Esophagus (tissue), 2 donors: ENCODE results near the gene DCLK1. TPM values are rescaled to one million over a fixed set of nuclear protein-coding genes. Genes with fewer than 3 reads are reported as not detected.

Experiments used
- H3K27ac ChIP-seq, 2 donors: one replicate each; pipeline ENCODE4 v1.5.1; 2013; ENCODE audit warnings: low read depth in 2 of 2, mild to moderate bottlenecking in 2 of 2, inconsistent platforms in 1 of 2, low read length in 1 of 2, moderate library complexity in 1 of 2
- H3K27me3 ChIP-seq, 2 donors: one replicate each; pipeline ENCODE4 v1.6.1; 2013; ENCODE audit warnings: low read length in 2 of 2, control low read depth in 1 of 2, mild to moderate bottlenecking in 1 of 2; ENCODE audit not compliant: insufficient read depth in 2 of 2, control insufficient read depth in 1 of 2
- H3K36me3 ChIP-seq, 2 donors: one replicate each; pipeline ENCODE4 v1.6.1; 2013; ENCODE audit warnings: low read length in 1 of 2; ENCODE audit not compliant: control insufficient read depth in 2 of 2, insufficient read depth in 2 of 2
- H3K4me1 ChIP-seq, 2 donors: one replicate each; pipeline ENCODE4 v1.6.1; 2013; ENCODE audit warnings: low read length in 1 of 2; ENCODE audit not compliant: control insufficient read depth in 2 of 2, insufficient read depth in 2 of 2
- H3K4me3 ChIP-seq, 2 donors: one replicate each; pipeline ENCODE4 v1.5.1; 2013; ENCODE audit warnings: low read length in 2 of 2, mild to moderate bottlenecking in 2 of 2, low read depth in 1 of 2, moderate library complexity in 1 of 2
- H3K9me3 ChIP-seq, 2 donors: one replicate each; pipeline ENCODE4 v1.6.1; 2013; ENCODE audit warnings: mild to moderate bottlenecking in 2 of 2, low read depth in 1 of 2, low read length in 1 of 2, moderate library complexity in 1 of 2; ENCODE audit not compliant: control insufficient read depth in 2 of 2, insufficient read depth in 1 of 2
- WGBS, 2 donors: extraction: QIAGEN DNeasy Blood & Tissue Kit; methylation state at CpG; one replicate each; pipeline ENCODE4 v1.1.7; 2013; 5-methylcytosine and 5-hydroxymethylcytosine counted together
- polyA plus RNA-seq, 2 donors: library from polyadenylated mRNA; stranded (reverse); fragments of 200-250 nt; gene quantifications; one replicate each; pipeline ENCODE4 v1.2.3, GENCODE V29; 2013
- donor health status: healthy with polysubstance abuse.
- donor health status: Bipolar disorder and iron deficiency.

Gene DCLK1
- polyA plus RNA-seq, 2 donors, result 0.47 to 0.75 TPM

DNA sequence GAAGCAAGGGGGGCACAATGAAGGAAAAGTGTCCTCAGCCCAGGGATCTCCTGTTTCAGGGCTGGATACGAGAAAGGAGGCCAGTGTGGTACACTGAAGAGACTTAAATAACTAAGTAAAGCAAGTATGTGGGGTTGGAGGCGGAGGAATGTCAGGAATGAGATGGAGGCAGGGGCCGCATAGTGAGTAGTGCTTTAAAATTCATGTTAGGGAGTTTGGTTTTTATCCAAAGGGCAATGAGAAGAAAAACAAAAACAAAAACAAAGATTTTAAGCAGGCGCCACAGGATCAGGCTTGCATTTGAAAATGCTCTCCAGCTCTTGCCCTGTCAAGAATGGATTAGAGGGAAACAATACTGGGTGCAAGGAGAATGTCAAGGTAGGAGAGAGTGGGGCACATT lies 273.4 kb downstream of the DCLK1 start:
- 65 to 70% methylated on average over 4 of the region's 4 CpGs for WGBS, 2 donors
- H3K4me1 ChIP-seq, result peaks cover 0 to 2% of the 10 kb centered on the region in 2 donors
- no peak overlapping the region for H3K4me3 ChIP-seq
- no peaks in the 10 kb centered on the region for H3K36me3 ChIP-seq
- H3K27ac ChIP-seq, result no peak overlapping the region
- no peaks in the 10 kb centered on the region for H3K9me3 ChIP-seq
- H3K27me3 ChIP-seq, result no peaks in the 10 kb centered on the region

DNA sequence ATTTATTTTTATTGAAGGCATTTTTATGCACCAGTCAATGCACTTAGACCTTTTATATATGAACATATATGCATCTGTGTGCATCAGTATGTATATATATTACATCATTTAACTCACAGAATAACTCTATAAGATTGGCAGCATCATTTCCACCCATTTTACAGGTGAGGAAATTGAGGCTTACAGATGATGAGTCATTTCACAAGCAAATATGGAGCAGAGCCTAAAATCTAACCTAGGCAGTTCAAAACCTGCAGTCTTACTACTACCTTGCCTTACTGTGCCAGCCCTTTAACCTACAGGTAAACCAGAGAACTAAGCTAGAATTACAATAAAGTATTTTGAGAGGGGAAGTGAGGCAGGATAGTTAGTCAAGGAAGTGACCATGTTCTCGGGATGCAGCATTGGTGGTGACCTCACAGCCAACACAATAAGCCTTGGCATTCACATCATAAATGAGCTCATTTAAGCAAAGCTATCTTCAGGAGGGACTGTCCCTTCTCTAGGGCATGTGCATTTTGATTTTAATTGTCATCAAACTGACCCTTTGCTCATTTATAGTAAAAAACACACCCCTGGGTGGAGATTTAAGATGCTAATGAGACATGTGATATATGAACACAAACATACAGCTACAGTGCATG lies 274.3 kb downstream of the DCLK1 start:
- no peaks in the 10 kb centered on the region for H3K9me3 ChIP-seq
- H3K36me3 ChIP-seq, result no peaks in the 10 kb centered on the region
- no peak overlapping the region for H3K27ac ChIP-seq
- H3K4me3 ChIP-seq, result no peak overlapping the region
- 44 to 53% methylated on average over 1 of the region's 1 CpG for WGBS, 2 donors
- H3K27me3 ChIP-seq, result no peaks in the 10 kb centered on the region
- peaks cover 0 to 2% of the 10 kb centered on the region in 2 donors for H3K4me1 ChIP-seq

DNA sequence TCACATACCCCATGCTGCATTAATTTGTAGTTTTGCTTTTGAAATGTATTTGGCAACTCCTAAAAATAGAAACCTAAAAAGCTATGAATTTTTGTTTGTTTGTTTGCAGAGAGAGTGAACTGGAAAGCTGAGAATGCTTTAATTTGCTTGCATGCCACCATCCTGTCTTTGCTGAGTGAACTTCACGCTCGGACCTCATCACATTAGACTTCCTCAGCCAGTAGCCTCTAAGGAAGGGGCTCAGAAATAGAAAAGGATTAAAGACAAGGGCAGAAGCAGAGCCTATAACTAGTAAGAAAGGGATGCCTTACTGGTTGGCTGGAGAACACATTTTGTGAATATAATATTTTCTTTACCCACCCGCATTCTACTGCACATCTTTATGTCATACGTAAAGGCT lies 275.1 kb downstream of the DCLK1 start:
- H3K27ac ChIP-seq, result no peak overlapping the region

DNA sequence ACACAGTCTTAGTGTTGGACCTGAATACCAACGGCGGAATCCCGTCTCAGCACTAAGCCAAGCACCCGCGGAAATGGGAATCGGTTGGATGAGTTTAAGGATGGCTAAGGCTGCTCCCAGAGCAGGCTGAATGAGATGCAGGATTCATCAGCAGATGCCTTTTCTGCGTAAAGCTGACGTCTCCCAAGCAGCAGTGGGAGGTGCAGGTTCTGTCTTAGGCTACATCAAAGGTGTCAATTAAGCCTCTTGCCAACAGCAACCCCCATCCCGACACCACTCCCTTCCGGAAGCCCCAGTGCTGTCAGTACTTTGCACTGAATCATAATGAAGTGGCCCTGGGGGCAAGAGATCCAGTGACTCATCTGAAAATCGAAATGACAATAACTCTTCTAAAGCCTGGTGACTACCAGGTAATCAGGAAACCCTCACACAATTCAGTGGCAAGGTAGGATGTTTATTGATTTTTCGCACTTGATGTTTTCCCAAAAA lies 275.6 kb downstream of the DCLK1 start:
- H3K9me3 ChIP-seq, result no peaks in the 10 kb centered on the region
- no peaks in the 10 kb centered on the region for H3K27me3 ChIP-seq
- WGBS, 2 donors, result 30 to 32% methylated on average over 12 of the region's 12 CpGs
- H3K4me1 ChIP-seq, result peaks cover 0 to 2% of the 10 kb centered on the region in 2 donors
- H3K4me3 ChIP-seq, result no peak overlapping the region
- no peaks in the 10 kb centered on the region for H3K36me3 ChIP-seq
- no peak overlapping the region for H3K27ac ChIP-seq

More for the DNA sequence above, 275.1 kb downstream of the DCLK1 start:
- Histone ChIP-seq H3K9me3 (no peaks in the 10 kb centered on the region), H3K36me3 (no peaks in the 10 kb centered on the region), H3K27me3 (no peaks in the 10 kb centered on the region), H3K4me3 (no peak overlapping the region), H3K4me1 (peaks cover 0 to 2% of the 10 kb centered on the region in 2 donors)
- 73 to 74% methylated on average over 4 of the region's 4 CpGs for WGBS, 2 donors

DNA sequence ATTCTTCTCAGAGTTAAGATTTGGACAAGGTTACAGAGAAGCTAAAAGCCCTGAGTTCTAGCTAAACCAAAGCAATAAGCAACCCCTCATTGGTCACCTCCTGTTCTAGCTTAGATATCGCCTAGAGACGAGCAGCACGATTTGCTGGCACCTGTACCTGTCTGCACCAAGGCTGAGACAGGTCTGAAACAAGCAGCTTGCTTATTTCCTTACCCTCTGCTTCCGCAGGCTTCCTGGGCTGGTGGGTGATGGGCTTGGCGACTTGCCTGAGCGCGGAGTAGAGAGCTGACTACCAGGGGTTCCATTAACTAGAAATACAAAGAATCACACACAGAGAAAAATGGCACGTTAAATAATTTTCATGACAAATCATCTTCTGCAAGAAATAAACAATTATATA lies 276.9 kb downstream of the DCLK1 start:
- no peaks in the 10 kb centered on the region for H3K36me3 ChIP-seq
- H3K4me3 ChIP-seq, result no peak overlapping the region
- no peaks in the 10 kb centered on the region for H3K9me3 ChIP-seq
- WGBS, 2 donors, result 81 to 82% methylated on average over 8 of the region's 8 CpGs
- no peak overlapping the region for H3K27ac ChIP-seq
- H3K27me3 ChIP-seq, result no peaks in the 10 kb centered on the region
- peaks cover 0 to under 1% of the 10 kb centered on the region in 2 donors for H3K4me1 ChIP-seq

DNA sequence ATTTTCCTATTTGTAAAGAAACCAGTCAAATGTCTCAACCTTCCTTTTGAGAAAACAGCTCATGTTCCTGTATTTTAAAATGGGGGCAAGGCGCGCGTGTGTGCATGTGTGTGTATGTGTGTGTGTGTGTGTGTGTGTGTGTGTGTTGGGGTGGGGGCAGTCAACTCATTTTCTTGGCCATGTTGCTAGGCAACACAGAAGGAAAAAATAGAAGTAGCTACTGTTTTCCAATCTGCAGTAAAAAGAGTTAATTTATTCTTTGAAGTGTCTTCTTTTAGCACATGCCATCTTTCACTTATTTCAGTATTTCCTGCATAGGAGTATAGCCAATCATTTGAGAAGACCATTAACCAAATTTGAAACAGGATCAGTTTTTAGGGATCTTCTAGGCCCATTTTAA lies 279.3 kb downstream of the DCLK1 start:
- Histone ChIP-seq H3K27ac (no peak overlapping the region), H3K27me3 (no peaks in the 10 kb centered on the region), H3K9me3 (no peaks in the 10 kb centered on the region), H3K4me1 (no peaks in the 10 kb centered on the region), H3K4me3 (no peak overlapping the region), H3K36me3 (no peaks in the 10 kb centered on the region)
- WGBS, 2 donors, result 96 to 97% methylated on average over 3 of the region's 3 CpGs

DNA sequence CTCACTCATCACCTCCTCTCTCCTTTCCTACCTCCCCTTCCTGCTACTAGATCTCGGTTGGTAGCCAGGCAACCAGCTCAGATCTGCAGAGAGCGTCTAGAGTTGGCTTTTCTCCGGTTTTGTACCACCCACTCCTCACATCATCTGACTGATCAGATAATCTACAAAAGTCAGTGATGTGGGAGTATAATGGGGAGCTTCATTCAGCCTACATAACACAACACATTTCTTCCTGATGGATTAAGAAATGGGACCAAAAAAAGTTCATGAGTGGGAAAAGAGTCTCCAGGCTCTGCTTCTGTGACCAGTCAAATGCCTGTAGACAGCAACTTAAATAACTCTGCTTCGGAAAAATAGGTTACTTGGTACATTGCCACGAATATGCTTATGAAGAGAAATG lies 279.8 kb downstream of the DCLK1 start:
- no peaks in the 10 kb centered on the region for H3K9me3 ChIP-seq
- H3K27me3 ChIP-seq, result no peaks in the 10 kb centered on the region
- no peaks in the 10 kb centered on the region for H3K4me1 ChIP-seq
- H3K4me3 ChIP-seq, result no peak overlapping the region
- no peaks in the 10 kb centered on the region for H3K36me3 ChIP-seq
- no peak overlapping the region for H3K27ac ChIP-seq
- 61 to 63% methylated on average over 5 of the region's 5 CpGs for WGBS, 2 donors

DNA sequence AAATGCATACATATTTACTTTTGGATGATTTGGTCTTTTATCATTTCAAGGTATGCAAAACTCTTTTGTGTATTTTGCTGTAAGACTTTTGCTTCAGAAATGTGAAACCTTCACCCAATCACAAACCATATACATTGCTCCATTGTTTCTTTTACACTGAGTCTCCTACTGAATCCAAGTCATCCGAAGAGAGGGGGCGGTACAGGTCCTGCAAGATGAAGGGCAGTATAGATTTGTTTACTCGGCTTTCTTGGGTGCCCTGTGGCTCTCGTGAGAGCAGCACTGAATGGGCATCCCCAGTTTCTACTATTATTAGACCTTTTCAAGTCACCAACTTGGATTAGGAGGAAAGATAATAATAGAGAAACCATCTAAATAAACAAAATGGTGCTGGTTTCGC lies 280.6 kb downstream of the DCLK1 start:
- no peaks in the 10 kb centered on the region for H3K9me3 ChIP-seq
- H3K36me3 ChIP-seq, result no peaks in the 10 kb centered on the region
- no peak overlapping the region for H3K27ac ChIP-seq
- H3K4me1 ChIP-seq, result no peaks in the 10 kb centered on the region
- no peak overlapping the region for H3K4me3 ChIP-seq
- no peaks in the 10 kb centered on the region for H3K27me3 ChIP-seq
- 74 to 89% methylated on average over 5 of the region's 5 CpGs for WGBS, 2 donors

DNA sequence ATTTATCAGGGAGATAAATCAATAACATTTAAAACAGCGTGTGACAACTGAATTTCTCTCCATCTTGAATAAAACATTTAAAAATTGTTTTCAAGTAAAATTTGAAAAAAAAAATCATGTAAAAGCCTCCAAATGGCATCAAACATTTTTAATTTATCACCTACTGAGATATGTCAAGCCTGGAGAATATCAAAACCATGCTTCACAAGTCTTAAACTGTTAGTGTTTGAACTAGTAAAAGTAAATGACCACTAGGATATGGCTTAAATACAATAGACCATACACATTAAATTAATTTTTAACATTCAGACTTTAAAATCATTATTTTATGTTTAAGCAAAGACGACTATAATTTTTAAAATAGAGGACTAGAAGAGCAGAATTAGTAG lies 281.9 kb downstream of the DCLK1 start:
- no peaks in the 10 kb centered on the region for H3K36me3 ChIP-seq
- H3K9me3 ChIP-seq, result no peaks in the 10 kb centered on the region
- H3K27ac ChIP-seq, result no peak overlapping the region
- H3K4me3 ChIP-seq, result no peak overlapping the region
- H3K27me3 ChIP-seq, result no peaks in the 10 kb centered on the region
- 77 to 84% methylated on average over 2 of the region's 2 CpGs for WGBS, 2 donors
- H3K4me1 ChIP-seq, result no peaks in the 10 kb centered on the region
